ENCODE data around the gene OR2S2.
"Not testable (repeated sequence)": the region's sequence is repeated elsewhere in the genome, so short reads cannot be mapped to it uniquely, and the experiment has no call there.

- not testable (repeated sequence) for TF ChIP-seq EP300 (IDR thresholded peaks at IDR 0.05; ENCODE audit: borderline replicate concordance in 1 of 2, low read depth in 2 of 2, low read length in 2 of 2); RNF2 (IDR thresholded peaks at IDR 0.05; ENCODE audit: borderline replicate concordance, low read depth, low read length, missing control alignments, poor library complexity, severe bottlenecking); NRF1 (IDR thresholded peaks at IDR 0.05; ENCODE audit: low read depth, low read length); CTCF (IDR thresholded peaks at IDR 0.05; ENCODE audit: control extremely low read depth in 1 of 3, insufficient read depth in 1 of 3, low read depth in 1 of 3, low read length in 3 of 3); EZH2 (IDR thresholded peaks at IDR 0.05; ENCODE audit: low read depth, low read length, severe bottlenecking); RFX5 (IDR thresholded peaks at IDR 0.05; ENCODE audit: borderline replicate concordance, low read depth, low read length); ATF2 (IDR thresholded peaks at IDR 0.05; ENCODE audit: low read length); TAF1 (IDR thresholded peaks at IDR 0.05; ENCODE audit: low read depth, low read length); SP1 (IDR thresholded peaks at IDR 0.05; ENCODE audit: low read depth, low read length); YY1 (IDR thresholded peaks at IDR 0.05; ENCODE audit: low read depth, low read length); POLR2A (IDR thresholded peaks at IDR 0.05; ENCODE audit: control extremely low read depth in 1 of 2, low read depth in 2 of 2, low read length in 2 of 2); EGR1 (IDR thresholded peaks at IDR 0.05; ENCODE audit: borderline replicate concordance, low read depth, low read length); RAD21 (IDR thresholded peaks at IDR 0.05 in 1 of 2, conservative IDR thresholded peaks at IDR 0.05 in 1 of 2; ENCODE audit: low read depth in 2 of 2, low read length in 2 of 2); TEAD4 (IDR thresholded peaks at IDR 0.05; ENCODE audit: low read depth, low read length)
Observed at GRCh38 chr9:35997016-35997415, 39.1 kb upstream of the OR2S2 start.

All from H1 (cell line).